HepG2 (cell line): Measurements from ENCODE around the gene ARL3. TPM values are rescaled to one million over a fixed set of nuclear protein-coding genes. Genes with fewer than 3 reads are reported as not detected.
A peak's percentile ranks its signal among the peaks of the same experiment; 100 is the strongest.

Source experiments
- FOXA1 ChIP-seq, 2 experiments: fragments of 450-650 bp in 1 of 2; sonication (generic) in 1 of 2; formaldehyde crosslinking in 1 of 2; IDR thresholded peaks; 2 replicates each; pipeline versions ENCODE4 v1.4.0 to v1.6.1; 2016 to 2020; ENCODE audit warnings: missing genetic modification reagents in 1 of 2
- FOXO1 ChIP-seq: sonication (generic); formaldehyde crosslinking; IDR thresholded peaks from 2 replicates; pipeline ENCODE4 v1.4.0; 2020; ENCODE audit warnings: missing genetic modification reagents
- GMEB2 ChIP-seq: IDR thresholded peaks from 2 replicates; pipeline ENCODE4 v1.6.1; 2016; ENCODE audit warnings: missing biosample characterization, missing genetic modification reagents, low read depth
- JUND ChIP-seq: sonication (generic); formaldehyde crosslinking; IDR thresholded peaks from 2 replicates; pipeline ENCODE4 v1.8.0; 2022; ENCODE audit warnings: mild to moderate bottlenecking, missing genetic modification reagents
- KDM3A ChIP-seq: IDR thresholded peaks from 2 replicates; pipeline ENCODE4 v1.6.1; 2018; ENCODE audit warnings: low read depth, missing compliant biosample characterization
- KLF13 ChIP-seq: sonication (generic); formaldehyde crosslinking; IDR thresholded peaks from 2 replicates; pipeline ENCODE4 v1.4.0; 2020; ENCODE audit warnings: mild to moderate bottlenecking, missing genetic modification reagents
- NR2F1 ChIP-seq, 2 experiments: fragments of 450-650 bp in 1 of 2; formaldehyde crosslinking in 1 of 2; IDR thresholded peaks; 2 replicates each; pipeline versions ENCODE4 v1.5.0 to v1.6.1; 2016 to 2020; ENCODE audit warnings: mild to moderate bottlenecking in 1 of 2, missing compliant biosample characterization in 1 of 2, missing genetic modification reagents in 1 of 2, moderate library complexity in 1 of 2
- POLR2AphosphoS5 ChIP-seq: IDR thresholded peaks from 2 replicates; pipeline ENCODE4 v1.6.1; 2012; ENCODE audit warnings: low read depth, low read length
- REST ChIP-seq, 2 experiments: IDR thresholded peaks; 2 replicates each; pipeline ENCODE4 v1.6.1; 2011 to 2012; ENCODE audit warnings: low read length in 2 of 2, borderline replicate concordance in 1 of 2, low read depth in 1 of 2, mild to moderate bottlenecking in 1 of 2, moderate library complexity in 1 of 2
- RXRB ChIP-seq: IDR thresholded peaks from 2 replicates; pipeline ENCODE4 v1.6.1; 2016; ENCODE audit warnings: borderline replicate concordance, missing genetic modification reagents, missing compliant biosample characterization
- SMARCE1 ChIP-seq: fragments of 450-650 bp; IDR thresholded peaks from 2 replicates; pipeline ENCODE4 v1.6.1; 2017; ENCODE audit warnings: borderline replicate concordance
- TEAD3 ChIP-seq: optimal IDR thresholded peaks from 2 replicates; pipeline ENCODE3; 2016; ENCODE audit warnings: borderline replicate concordance
- ZNF232 ChIP-seq: sonication (generic); formaldehyde crosslinking; IDR thresholded peaks from 2 replicates; pipeline ENCODE4 v1.4.0; 2020; ENCODE audit warnings: missing genetic modification reagents, borderline replicate concordance
- ZNF333 ChIP-seq: sonication (generic); formaldehyde crosslinking; IDR thresholded peaks from 2 replicates; pipeline ENCODE4 v1.4.0; 2020; ENCODE audit warnings: mild to moderate bottlenecking, missing genetic modification reagents, borderline replicate concordance
- ZNF652 ChIP-seq: IDR thresholded peaks from 2 replicates; pipeline ENCODE4 v1.6.1; 2016; ENCODE audit warnings: low read depth, borderline replicate concordance
- ZNF780A ChIP-seq: sonication (generic); formaldehyde crosslinking; IDR thresholded peaks from 2 replicates; pipeline ENCODE4 v1.8.0; 2022; ENCODE audit warnings: mild to moderate bottlenecking, missing genetic modification reagents, moderate library complexity
- polyA plus RNA-seq, 8 experiments: library from polyadenylated mRNA; depleted of rRNA in 3 of 8; stranded (reverse) in 7 of 8; unstranded in 1 of 8; fragments of >200 nt; fragmentation: Illumina TruSeq in 4 of 8; extraction: Trizol in 4 of 8; gene quantifications; 2 replicates each; pipeline versions ENCODE4 v1.2.1 to v1.2.3, GENCODE V29; 2011 to 2016; ENCODE audit warnings: low read depth in 4 of 8, missing spikeins in 1 of 8, mixed read lengths in 1 of 8; ENCODE audit not compliant: insufficient read depth in 1 of 8
- total RNA-seq, 5 experiments: library from RNA; depleted of rRNA; stranded (reverse); fragments of >200 nt; fragmentation: Illumina TruSeq; extraction: Trizol; gene quantifications; 2 replicates each; pipeline ENCODE4 v1.2.3, GENCODE V29; 2016; ENCODE audit warnings: low read depth in 1 of 5
- TF ChIP-seq, protein P1 (sequence below): sonication (generic); formaldehyde crosslinking; IDR thresholded peaks from 2 replicates; pipeline ENCODE4 v1.4.0; 2020; ENCODE audit warnings: missing genetic modification reagents, mild to moderate bottlenecking, borderline replicate concordance
- TF ChIP-seq, protein P2 (sequence below): IDR thresholded peaks from 2 replicates; pipeline ENCODE4 v1.6.1; 2016; ENCODE audit warnings: low read depth

The ARL3 gene
- total and polyA plus RNA-seq, 2 of the 13 experiments (the other 11 are each of a cell fraction or from before 2014, with no cell fraction given) = 5.2 to 6.6 TPM

GRCh38 chr10:102729029-102730026 is 15.1 kb upstream of the ARL3 start (continued):
- TF ChIP-seq KLF13 (no peak), SMARCE1 (no peak), FOXO1 (peak; percentile 85), ZNF780A (no peak), TEAD3 (CRISPR knock-in tag) (peak; percentile 55), FOXA1 (IDR thresholded peaks at IDR 0.05) (no peak), FOXA1 (CRISPR knock-in tag; IDR thresholded peaks at IDR 0.05) (peak; percentile 96), NR2F1 (CRISPR knock-in tag; IDR thresholded peaks at IDR 0.05) (no peak), ZNF232 (no peak), POLR2AphosphoS5 (no peak), JUND (CRISPR knock-in tag) (no peak), KDM3A (CRISPR knock-in tag) (0 out of 2 replicates have a peak, but pooled peaks have one; percentile 54), ZNF652 (CRISPR knock-in tag) (no peak), RXRB (CRISPR knock-in tag) (no peak), GMEB2 (no peak), REST (IDR thresholded peaks at IDR 0.05; ENCODE audit: borderline replicate concordance in 1 of 2, low read depth in 1 of 2, low read length in 2 of 2) (no peak), ZNF333 (CRISPR knock-in tag) (no peak)
- TF ChIP-seq, protein P1, sequence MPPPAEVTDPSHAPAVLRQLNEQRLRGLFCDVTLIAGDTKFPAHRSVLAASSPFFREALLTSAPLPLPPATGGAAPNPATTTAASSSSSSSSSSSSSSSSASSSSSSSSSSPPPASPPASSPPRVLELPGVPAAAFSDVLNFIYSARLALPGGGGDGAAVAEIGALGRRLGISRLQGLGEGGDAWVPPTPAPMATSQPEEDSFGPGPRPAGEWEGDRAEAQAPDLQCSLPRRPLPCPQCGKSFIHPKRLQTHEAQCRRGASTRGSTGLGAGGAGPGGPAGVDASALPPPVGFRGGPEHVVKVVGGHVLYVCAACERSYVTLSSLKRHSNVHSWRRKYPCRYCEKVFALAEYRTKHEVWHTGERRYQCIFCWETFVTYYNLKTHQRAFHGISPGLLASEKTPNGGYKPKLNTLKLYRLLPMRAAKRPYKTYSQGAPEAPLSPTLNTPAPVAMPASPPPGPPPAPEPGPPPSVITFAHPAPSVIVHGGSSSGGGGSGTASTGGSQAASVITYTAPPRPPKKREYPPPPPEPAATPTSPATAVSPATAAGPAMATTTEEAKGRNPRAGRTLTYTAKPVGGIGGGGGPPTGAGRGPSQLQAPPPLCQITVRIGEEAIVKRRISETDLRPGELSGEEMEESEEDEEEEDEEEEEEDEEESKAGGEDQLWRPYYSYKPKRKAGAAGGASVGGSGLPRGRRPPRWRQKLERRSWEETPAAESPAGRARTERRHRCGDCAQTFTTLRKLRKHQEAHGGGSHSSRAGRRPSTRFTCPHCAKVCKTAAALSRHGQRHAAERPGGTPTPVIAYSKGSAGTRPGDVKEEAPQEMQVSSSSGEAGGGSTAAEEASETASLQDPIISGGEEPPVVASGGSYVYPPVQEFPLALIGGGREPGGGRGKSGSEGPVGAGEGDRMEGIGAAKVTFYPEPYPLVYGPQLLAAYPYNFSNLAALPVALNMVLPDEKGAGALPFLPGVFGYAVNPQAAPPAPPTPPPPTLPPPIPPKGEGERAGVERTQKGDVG (CRISPR knock-in tag) = no peak
- TF ChIP-seq, protein P2, sequence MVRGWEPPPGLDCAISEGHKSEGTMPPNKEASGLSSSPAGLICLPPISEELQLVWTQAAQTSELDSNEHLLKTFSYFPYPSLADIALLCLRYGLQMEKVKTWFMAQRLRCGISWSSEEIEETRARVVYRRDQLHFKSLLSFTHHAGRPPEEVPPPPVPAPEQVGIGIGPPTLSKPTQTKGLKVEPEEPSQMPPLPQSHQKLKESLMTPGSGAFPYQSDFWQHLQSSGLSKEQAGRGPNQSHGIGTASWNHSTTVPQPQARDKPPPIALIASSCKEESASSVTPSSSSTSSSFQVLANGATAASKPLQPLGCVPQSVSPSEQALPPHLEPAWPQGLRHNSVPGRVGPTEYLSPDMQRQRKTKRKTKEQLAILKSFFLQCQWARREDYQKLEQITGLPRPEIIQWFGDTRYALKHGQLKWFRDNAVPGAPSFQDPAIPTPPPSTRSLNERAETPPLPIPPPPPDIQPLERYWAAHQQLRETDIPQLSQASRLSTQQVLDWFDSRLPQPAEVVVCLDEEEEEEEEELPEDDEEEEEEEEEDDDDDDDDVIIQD (CRISPR knock-in tag) = 0 out of 2 replicates have a peak, but pooled peaks have one; percentile 12
